GM21786 (cell line): ENCODE measurements around the gene ACSL1.
"Not testable (repeated sequence)": the region's sequence is repeated elsewhere in the genome, so short reads cannot be mapped to it uniquely, and the experiment has no call there.

Experiments
- ATAC-seq: cut with Tn5 transposase; IDR thresholded peaks from one replicate; pipeline ENCODE4 v1.9.1; 2021; ENCODE audit not compliant: unreplicated experiment

Gene ACSL1

DNA sequence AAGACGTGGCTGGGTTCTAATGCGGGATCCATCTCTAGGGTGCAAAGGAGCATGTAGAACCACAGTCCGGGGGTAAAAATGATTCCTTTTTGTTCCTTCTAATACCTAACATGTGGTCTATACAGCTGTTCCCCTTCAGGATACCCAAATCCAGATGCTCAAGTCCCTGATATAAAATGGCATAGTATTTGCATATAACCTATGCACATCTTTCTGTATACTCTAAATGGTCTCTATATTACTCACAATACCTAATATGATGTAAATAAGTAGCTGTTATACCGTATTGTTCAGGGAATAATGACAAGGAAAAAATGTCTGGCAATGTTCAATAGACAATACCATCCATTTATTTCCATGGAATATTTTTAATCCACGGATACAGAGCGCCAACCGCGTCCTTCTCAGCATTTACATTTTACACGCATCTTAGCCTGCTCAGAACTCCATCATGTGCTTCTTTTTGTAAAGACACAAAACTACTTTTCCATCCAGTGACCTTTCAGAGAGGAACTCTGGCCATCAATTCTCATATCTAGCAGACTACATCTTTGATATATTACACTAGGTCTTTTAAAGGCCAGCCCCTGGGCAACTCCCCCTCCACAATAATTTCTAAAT, 31.9 kb downstream of the ACSL1 start:
- no peak for ATAC-seq

DNA sequence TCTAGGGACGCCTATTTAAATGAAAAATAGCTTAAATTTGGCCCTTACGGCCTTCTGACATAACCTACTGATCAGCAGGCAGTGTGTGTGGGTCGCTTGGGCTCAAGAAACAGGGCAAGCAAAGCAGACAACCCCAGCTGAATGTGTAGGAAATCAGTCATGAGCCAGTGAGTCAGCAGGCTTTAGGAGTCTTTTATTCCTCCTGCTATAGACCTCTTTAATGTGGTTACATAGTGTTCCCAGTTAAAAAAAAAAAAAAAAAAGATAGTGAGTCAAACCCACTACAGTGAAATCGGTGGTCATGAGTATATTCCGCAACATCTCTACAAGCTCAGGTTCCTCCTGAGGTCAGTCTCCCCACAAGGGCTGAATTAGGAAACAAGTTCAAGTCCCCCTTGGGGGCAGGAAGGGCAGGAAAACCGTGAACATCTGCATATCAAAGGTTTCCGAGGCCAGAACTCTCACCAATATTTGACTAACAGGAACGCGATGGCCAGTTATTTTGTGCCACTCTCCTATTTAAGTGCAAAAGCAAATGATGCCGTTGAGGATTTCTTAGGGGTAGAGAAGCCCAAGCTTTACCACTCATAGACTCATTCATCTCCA, 32.7 kb downstream of the ACSL1 start:
- ATAC-seq: no peak

DNA sequence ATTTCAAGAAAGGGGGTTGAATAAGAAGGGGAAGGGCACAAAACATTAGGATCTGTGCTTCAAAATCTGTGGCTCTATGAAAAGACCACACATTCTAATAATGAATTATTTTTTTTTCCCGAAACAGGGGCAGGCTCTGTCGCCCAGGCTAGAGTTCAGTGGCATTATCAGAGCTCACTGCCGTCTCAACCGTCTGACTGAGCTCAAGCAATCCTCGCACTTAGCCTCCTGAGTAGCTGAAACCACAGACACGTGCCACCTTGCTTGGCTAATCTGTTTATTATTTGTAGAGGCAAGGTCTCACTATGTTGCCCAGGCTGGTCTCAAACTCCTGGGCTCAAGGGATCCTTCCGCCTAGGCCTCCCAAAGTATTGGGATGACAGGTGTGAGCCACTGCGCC, 33.4 kb downstream of the ACSL1 start:
- no peak for ATAC-seq

DNA sequence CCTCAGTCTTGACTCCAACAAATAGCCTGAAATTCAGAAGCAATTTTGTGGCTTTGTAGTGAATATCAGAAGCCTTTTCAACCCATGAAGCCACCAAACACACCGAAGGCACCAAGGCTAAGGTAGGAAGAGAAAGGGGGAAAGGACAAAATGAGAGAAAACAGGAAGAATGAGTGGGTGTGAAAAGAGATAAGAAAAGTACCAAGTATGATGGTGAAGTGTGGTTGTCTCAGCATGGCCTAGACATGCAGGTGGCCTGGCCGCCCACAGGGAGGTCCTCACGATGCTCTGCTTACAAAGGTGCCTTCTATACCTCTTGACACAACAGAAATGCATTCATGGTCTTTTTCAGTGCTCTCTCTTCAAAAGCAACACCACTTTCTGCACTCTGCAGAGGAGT, 34.9 kb downstream of the ACSL1 start:
- no peak for ATAC-seq

DNA sequence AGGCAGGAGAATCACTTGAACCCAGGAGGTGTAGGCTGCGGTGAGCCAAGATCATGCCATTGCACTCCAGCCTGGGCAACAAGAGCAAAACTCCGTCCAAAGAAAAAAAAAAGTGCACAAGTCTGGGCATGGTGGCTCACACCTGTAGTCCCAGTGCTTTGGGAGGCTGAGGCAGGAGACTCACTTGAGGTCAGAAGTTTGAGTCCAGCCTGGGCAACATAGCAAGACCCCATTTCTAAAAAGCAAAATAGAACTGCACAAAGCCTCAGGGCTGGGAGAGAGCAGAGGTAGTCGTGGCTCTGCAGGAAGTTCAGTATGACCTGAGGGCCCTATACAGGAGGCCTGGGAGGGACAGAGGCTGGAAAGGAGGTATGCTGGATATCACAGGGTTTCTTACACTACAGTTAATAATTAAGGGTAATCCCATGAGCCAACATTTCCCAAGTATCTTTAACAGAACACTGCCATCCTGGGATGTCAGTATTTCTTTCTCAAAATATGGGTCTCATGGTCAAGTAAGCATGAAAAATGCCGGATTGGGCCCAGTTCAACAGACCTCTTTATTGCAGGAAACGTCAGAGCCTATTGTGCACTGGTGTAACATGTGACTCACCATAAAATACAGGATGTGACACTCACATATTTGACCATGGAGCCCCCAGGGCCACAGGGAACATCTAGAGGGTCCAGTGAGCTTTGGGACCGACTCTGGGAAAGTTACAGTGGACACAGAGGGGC, 37.8 kb downstream of the ACSL1 start:
- ATAC-seq: no peak

DNA sequence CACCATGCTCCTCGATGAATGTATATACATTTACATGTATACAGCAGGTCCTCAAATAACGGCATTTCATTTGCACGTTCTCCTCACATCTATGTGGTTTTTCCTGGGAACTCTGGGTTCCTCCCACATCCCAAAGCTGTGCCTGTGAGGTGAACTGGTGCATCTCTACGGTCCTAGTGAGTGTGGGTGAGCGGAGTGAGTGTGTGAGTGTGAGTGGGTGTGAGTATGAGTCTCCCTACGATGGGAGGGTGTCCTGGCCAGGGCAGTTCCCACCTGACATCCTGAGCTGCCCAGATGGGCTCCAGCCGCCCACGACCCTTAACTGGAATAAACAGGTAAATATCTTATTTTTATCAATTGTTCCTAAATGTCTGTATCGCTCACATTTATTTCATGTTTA, 40.0 kb downstream of the ACSL1 start:
- no peak for ATAC-seq

DNA sequence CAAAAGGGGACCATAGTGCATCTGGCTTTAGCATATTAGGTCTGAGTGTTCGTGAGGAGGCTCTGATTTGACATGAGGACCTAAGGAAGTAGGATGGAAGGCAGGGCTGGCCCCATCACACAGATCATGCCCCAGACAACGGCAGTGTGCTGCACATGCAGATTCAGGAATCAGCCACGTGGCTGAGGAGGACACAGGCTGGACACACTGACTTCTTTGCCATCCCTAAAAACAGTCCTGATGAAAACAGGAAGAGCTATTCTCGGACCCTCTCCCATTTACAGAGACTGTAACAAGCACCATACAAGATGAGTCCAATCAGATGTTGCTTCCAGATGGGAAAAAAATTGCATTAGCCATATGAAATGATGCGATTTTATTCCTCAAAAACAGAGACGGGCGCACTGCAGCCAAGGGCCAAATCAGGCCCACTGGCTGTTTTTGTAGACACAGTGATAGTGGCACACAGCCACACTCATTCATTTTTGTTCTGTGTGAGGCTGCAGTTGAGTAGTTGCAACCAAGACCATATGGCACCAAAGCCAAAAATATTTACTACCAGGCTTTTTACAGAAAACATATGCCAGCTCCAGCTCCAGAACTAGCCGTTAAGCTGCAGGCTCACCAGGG, 41.0 kb downstream of the ACSL1 start:
- ATAC-seq: no peak

DNA sequence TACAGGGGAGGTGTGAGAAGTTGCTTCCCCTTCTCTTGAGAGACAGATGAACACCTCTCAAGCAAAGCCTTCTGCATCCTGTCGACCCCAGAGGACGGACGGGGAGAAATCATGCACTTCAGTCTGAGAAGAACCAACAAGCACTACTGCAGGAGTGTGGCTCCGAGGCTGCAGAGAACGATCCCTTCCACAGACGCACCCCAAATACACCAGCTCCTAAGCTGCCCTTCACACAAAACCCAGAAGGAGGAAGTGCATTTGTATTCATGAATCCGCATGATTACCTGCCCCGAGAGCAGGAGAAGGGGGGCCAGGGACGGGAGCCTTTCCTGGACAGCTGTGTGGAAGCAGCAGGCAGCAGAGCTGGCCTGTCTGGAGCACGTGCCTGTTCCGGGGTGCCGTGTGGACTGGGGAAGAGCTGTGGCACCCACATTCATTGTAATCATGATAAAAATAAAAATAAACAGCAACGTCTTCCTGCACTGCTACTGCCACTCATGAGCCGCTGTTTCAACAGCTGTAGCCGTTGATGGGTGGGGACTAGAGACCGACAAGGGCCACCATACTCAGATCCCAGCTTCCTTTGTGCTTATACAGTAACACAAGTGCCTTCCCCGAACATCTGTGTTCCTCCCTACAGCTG, 42.9 kb downstream of the ACSL1 start:
- no peak for ATAC-seq

DNA sequence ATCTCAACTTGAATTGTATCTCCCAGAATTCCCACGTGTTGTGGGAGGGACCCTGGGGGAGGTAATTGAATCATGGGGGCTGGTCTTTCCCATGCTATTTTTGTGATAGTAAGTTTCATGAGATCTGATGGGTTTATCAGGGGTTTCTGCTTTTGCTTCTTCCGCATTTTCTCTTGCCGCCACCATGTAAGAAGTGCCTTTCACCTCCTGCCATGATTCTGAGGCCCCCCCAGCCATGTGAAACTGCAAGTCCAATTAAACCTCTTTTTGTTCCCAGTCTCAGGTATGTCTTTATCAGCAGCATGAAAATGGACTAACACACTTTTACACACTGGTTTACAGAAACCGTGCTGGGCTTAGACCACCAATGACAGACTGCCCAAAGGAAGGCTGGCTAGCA, 46.6 kb downstream of the ACSL1 start:
- not testable (repeated sequence) for ATAC-seq

DNA sequence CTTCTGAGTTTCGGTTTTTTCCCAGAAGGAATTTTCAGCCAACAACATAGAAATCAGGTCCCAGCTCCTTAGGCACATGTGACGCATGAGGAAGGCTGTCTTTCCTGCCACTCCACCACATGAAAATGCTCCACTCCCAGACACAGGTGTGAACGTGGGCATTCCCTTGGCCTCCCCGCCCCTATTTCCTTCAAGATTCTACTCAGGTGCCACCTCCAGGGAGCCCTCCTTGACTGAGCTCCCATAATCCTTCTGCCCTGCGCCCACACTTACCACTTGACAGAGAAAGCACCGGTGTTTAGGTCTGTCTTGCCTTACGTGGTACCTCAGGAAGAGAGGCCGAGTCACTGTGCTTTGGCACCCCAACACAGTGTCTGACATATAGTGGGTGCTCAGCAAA, 47.4 kb downstream of the ACSL1 start:
- ATAC-seq: no peak

DNA sequence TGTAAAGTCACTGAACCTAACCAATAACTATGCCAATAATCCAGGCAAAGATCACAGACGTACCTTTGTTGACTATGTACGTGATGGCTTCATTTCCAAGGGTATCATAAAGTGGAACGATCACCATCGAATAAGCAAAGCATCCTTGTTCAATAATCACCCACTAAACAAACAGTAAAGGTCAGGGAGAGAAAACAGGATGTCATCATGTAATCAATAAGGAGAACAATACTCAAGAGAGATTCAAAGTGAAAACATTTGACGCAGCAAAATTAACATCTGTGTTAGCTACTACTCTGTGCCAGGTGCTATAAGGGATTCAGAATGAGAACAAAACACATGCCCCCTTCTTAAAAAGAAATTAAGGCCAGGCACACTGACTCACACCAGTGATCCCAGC, 48.9 kb downstream of the ACSL1 start:
- ATAC-seq: no peak

DNA sequence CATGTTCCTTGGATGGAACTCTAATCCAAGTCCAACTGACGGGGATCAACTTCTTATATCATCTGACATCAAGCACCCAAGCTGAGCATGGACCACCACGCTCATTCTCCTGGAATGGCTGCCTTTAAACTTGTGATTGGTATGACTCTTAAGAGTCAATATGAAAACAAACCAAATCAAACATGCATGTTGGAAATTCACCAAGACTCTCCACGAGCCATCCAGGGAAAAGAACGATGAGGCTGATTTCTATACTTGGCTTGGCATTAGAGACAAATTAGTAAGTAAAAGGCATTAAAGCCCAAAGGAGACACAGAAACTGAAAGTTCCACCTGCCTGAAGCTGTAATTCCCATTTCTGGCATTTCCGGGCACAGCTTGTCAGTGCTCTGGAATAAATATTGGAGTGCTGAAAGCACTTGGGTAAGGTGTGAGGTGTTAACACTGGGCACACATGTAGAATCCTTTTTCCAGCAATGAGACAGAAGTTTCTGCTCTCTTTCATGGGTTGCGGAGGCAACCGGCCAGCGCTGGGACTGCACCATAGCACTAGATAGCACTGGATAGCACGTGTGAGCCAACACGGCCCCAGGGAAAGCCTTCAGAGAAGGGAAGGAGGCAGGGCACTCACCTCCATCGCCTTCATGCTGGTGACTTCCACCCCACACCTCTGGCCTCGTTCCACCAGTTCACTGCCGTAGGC, 49.8 kb downstream of the ACSL1 start:
- ATAC-seq: no peak

DNA sequence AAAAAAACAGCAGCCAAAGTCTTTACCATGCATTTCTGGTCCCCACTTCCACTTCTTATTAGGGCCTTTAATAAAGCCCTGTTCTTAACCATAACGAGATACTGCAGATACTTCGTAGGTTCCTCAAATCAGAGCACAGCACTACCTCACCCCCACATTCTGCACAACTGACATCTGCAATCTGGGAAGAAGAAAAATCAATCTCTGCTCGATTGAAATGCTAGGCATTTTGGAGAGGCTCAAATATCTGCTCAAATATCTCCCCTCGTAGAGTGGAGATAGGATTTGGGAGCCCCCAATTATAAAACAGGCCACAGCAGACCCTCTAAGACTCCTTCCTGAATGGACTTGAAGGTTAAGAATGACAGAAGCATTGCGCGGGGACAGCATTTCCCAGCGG, 51.6 kb downstream of the ACSL1 start:
- ATAC-seq: no peak

DNA sequence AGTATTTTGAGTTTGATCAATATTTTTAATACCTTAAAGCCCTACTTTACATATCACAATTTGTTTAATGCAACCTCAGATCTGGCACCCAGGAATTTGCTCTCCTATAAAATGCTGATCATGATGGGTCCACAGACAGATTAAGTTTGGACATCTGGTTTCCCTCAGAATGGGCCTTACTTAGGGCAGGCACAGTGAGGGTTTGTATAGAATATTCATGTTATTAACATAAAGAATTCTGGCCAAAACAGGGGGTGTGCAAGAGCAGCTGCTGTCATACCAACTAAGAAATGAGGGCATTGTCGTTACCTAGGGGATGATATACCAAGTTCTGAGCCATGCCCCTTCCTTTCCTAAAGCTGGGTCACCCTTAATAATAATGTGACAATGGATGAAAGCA, 54.4 kb downstream of the ACSL1 start:
- no peak for ATAC-seq

DNA sequence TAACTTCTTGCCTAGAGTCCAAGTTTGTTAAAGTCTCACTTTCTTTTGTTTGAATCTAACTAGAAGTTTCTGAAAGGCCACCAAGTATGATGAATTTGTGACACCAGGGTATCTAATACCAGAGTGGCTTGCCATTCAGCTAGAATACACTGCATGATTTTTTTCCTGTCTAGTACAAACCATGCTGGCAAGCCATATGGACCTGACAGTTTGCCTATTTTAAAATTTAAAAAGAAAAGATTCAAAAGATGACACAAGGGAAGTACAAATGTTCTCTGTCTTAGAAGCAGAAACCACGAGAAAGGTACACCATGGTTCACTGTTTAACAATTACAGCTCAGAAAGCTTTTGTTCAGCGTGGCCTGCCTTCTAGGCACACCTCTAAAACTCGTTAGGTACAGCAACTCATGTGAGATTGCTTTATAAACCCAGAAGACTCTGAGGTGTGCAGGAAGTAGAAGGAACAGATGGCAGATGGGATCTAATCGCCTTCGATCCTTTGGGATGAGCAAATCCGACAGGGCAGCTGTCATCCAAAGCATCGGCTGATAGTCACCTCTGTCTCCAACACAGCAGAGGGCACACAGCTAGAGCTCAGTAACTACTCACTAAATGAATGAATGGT, 56.5 kb downstream of the ACSL1 start:
- ATAC-seq: no peak

DNA sequence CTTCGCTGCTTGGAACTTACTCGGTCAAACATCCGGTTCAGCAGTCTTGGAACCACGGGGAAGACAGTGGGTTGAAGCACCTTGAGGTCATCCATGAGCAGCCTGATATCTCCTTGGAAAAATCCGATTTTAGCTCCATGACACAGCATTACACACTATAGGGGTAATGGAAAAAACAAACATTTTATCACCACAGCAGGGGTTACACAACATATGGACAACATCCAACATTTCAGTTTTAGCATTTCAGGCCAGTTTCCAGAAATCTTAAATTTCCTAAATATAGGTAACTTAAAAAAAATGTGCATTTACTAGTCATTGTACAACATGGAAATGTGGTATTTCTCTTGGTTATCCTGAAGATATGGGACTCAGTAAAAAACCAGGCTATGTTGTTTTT, 57.5 kb downstream of the ACSL1 start:
- no peak for ATAC-seq

DNA sequence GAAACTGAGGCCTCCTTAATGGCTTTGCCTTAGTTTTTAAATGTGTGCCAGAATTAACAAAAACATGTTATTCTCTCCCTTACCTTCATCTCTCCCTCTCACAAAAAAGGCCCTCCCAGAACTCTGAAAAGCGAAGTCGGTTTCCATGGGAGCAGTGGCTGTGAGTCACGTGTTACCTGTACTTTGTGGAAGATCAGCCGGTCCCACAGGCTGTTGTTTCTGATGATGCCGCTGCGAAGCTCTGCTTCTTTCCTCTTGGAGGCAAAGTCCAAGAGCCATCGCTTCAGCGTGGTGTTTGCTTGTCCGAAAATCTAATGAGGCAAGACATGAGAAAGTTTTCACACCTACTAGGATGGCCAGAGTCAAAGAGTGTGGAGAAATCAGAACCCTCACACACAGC, 59.3 kb downstream of the ACSL1 start:
- ATAC-seq: no peak

DNA sequence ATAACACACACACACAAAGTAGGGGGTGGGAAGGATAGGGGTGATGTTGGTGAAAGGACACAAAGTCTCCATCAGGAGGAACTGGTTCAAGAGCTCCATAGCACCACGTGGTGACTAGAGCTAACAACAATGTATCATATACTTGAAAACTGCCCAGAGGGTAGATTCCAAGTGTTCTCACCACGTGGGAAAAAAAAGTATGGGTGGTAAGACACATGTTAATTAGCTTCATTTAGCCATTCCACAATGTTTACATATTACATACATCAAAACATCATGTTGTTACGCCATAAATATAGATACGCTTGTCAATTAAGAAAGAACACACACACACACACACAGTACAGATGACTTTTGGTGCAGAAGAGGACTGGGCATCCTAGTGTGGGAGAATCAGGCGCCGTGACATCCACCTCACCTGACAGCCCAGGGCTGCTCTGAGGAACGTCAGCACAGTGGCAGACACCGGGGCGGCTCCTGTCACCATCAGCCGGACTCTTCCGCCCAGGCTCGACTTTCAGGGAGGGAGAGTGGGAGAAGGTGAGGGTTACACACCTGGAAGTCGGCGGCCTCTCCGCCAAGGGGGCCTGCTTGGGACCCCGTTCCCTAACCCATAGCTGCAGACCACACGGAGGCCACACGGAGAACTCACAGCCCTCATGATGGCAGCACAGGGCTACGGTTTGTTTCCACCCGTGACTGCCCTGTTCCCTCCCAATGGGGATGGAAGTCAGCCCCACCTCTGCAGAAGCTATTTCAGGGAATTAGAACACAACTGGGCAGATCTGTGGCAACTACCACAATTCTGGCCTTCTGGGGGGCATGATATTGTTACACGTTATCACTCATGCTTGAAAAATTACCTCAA, 60.1 kb downstream of the ACSL1 start:
- no peak for ATAC-seq

DNA sequence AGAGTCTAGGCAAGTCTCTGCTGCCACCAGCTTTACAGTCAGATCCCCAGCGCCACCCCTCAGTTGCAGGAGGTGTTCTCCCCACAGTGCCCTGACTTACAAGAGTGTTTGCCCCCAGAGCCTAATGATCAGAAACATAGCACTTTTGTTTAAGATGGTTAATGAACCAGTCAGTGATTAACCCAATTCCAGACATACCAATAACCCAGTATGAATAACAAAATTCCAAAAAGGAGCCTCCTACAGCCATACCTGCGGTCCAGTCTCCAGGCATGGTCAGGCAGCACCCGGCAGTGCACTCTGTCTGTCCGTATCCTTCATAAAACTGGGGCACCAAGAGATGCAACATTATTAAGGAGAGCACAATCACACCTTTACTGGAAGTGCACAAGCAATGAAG, 61.2 kb downstream of the ACSL1 start:
- ATAC-seq: no peak
